Stomach (tissue), 4 donors: Measurements from ENCODE around the gene WFIKKN2.

Source experiments
- CTCF ChIP-seq, 7 experiments: fragments of 450-650 bp in 4 of 7; fragments of 200-600 bp in 3 of 7; sonication (generic) in 3 of 7; IDR thresholded peaks; one replicate each; pipeline ENCODE4 v1.5.1; 2016 to 2019; ENCODE audit warnings: antibody characterized with exemption in 7 of 7, control low read depth in 2 of 7, mild to moderate bottlenecking in 1 of 7
- EP300 ChIP-seq: sonication (generic); formaldehyde crosslinking; IDR thresholded peaks from one replicate; pipeline ENCODE4 v1.6.1; 2017; ENCODE audit warnings: antibody characterized with exemption

- TF ChIP-seq EP300 (no peak), CTCF (IDR thresholded peaks at IDR 0.05) (no peak)
Observed at GRCh38 chr17:50856431-50856830, 21.0 kb downstream of the WFIKKN2 start.
